ENCODE results near the gene ADA.

Gene ADA

GRCh38 chr20:44629542-44629941, 22.0 kb downstream of the ADA start (continued):
- TF ChIP-seq CSRNP3 (CRISPR knock-in tag; IDR thresholded peaks at IDR 0.05) (no peak), RARB (CRISPR knock-in tag; IDR thresholded peaks at IDR 0.05) (no peak), ISL1 (CRISPR knock-in tag; IDR thresholded peaks at IDR 0.05) (no peak)

DNA sequence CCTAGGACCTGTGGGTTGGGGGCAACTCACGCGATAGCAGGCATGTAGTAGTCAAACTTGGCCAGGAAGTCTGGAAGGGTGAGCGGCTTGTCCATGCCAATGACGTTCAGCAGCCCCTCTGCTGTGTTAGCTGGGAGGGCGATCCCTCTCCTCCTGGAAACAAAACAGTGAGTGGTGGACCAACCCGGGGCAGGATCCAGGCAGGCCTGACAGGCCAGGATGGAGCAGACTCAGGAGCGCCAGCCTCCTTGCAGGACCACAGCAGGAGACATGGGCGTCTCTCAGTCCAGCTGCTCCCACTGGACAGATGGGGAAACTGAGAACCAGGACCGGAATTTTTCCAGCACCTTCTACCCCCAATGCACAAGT, 22.5 kb downstream of the ADA start:
- ATAC-seq = no peak
- TF ChIP-seq ZC3H10 (CRISPR knock-in tag; IDR thresholded peaks at IDR 0.05) = no peak
- TF ChIP-seq ZFP3 (CRISPR knock-in tag; IDR thresholded peaks at IDR 0.05) = no peak
- no peak for TF ChIP-seq ZNF8 (CRISPR knock-in tag; IDR thresholded peaks at IDR 0.05)
- no peak for TF ChIP-seq PPARA (CRISPR knock-in tag; IDR thresholded peaks at IDR 0.05; ENCODE audit: borderline replicate concordance)
- TF ChIP-seq, protein P1, sequence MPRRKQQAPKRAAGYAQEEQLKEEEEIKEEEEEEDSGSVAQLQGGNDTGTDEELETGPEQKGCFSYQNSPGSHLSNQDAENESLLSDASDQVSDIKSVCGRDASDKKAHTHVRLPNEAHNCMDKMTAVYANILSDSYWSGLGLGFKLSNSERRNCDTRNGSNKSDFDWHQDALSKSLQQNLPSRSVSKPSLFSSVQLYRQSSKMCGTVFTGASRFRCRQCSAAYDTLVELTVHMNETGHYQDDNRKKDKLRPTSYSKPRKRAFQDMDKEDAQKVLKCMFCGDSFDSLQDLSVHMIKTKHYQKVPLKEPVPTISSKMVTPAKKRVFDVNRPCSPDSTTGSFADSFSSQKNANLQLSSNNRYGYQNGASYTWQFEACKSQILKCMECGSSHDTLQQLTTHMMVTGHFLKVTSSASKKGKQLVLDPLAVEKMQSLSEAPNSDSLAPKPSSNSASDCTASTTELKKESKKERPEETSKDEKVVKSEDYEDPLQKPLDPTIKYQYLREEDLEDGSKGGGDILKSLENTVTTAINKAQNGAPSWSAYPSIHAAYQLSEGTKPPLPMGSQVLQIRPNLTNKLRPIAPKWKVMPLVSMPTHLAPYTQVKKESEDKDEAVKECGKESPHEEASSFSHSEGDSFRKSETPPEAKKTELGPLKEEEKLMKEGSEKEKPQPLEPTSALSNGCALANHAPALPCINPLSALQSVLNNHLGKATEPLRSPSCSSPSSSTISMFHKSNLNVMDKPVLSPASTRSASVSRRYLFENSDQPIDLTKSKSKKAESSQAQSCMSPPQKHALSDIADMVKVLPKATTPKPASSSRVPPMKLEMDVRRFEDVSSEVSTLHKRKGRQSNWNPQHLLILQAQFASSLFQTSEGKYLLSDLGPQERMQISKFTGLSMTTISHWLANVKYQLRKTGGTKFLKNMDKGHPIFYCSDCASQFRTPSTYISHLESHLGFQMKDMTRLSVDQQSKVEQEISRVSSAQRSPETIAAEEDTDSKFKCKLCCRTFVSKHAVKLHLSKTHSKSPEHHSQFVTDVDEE (CRISPR knock-in tag; IDR thresholded peaks at IDR 0.05) = no peak
- no peak for TF ChIP-seq ZFP30 (CRISPR knock-in tag; IDR thresholded peaks at IDR 0.05)
- TF ChIP-seq, protein P2, sequence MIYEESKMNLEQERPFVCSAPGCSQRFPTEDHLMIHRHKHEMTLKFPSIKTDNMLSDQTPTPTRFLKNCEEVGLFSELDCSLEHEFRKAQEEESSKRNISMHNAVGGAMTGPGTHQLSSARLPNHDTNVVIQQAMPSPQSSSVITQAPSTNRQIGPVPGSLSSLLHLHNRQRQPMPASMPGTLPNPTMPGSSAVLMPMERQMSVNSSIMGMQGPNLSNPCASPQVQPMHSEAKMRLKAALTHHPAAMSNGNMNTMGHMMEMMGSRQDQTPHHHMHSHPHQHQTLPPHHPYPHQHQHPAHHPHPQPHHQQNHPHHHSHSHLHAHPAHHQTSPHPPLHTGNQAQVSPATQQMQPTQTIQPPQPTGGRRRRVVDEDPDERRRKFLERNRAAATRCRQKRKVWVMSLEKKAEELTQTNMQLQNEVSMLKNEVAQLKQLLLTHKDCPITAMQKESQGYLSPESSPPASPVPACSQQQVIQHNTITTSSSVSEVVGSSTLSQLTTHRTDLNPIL (CRISPR knock-in tag; IDR thresholded peaks at IDR 0.05; ENCODE audit: low read depth) = no peak
- TF ChIP-seq, protein P3, sequence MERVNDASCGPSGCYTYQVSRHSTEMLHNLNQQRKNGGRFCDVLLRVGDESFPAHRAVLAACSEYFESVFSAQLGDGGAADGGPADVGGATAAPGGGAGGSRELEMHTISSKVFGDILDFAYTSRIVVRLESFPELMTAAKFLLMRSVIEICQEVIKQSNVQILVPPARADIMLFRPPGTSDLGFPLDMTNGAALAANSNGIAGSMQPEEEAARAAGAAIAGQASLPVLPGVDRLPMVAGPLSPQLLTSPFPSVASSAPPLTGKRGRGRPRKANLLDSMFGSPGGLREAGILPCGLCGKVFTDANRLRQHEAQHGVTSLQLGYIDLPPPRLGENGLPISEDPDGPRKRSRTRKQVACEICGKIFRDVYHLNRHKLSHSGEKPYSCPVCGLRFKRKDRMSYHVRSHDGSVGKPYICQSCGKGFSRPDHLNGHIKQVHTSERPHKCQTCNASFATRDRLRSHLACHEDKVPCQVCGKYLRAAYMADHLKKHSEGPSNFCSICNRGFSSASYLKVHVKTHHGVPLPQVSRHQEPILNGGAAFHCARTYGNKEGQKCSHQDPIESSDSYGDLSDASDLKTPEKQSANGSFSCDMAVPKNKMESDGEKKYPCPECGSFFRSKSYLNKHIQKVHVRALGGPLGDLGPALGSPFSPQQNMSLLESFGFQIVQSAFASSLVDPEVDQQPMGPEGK (CRISPR knock-in tag; IDR thresholded peaks at IDR 0.05; ENCODE audit: borderline replicate concordance) = no peak
- no peak for TF ChIP-seq RARB (CRISPR knock-in tag; IDR thresholded peaks at IDR 0.05)
- no peak for TF ChIP-seq BACH2 (CRISPR knock-in tag; IDR thresholded peaks at IDR 0.05; ENCODE audit: borderline replicate concordance)

DNA sequence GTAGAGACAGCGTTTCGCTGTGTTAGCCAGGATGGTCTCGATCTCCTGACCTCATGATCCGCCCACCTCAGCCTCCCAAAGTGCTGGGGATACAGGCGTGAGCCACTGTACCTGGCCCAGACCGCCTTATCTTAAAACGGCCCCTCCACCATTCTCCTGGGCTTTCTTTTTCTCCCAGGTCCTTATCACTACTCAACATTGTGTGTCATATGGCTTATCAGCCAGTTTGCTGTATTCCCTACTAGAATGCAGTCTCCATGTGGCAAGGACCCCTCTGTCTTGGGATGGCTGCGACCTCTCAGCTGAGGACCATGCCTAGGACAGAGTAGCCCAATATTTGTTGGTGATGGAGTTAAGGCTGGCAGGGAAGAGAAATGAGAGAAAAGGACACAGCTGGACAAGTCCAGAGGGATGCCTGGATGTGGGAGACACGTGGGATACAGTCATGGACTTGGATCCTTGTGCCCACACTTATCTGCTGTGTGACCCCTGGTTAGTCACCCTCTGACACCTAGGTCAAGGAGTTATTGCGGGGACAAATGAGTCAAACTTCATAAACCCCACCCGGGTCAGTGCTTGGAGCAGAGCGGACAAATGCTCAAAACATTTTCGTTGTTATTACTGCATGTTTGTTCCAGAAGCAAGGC, 24.0 kb downstream of the ADA start:
- ATAC-seq = no peak

DNA sequence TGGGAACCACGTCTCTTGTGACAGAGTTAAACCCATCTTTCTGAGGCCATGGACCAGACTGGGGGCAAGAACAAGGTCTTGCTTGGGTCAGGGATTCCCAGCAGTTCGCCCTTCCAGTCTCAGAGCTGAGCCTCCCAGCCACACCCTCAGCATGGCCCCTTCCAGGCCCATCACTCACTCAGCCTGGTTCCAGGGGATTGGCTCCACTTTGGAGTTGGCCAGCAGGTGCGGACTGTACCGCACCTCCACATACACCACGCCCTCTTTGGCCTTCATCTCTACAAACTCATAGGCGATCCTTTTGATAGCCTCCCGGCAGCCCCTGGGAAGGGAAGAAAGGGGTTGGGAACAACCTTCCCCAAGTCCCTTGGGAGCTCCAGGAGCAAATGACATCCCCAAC, 25.2 kb downstream of the ADA start:
- TF ChIP-seq ARNTL (CRISPR knock-in tag; IDR thresholded peaks at IDR 0.05; ENCODE audit: borderline replicate concordance, low read depth) = no peak
- TF ChIP-seq, protein P3 (CRISPR knock-in tag; IDR thresholded peaks at IDR 0.05; ENCODE audit: borderline replicate concordance) = no peak
- TF ChIP-seq, protein P1 (CRISPR knock-in tag; IDR thresholded peaks at IDR 0.05) = no peak
- TF ChIP-seq ZC3H10 (CRISPR knock-in tag; IDR thresholded peaks at IDR 0.05) = no peak
- ATAC-seq = no peak

More for the DNA sequence above, 24.0 kb downstream of the ADA start:
- TF ChIP-seq TOX (CRISPR knock-in tag; IDR thresholded peaks at IDR 0.05; ENCODE audit: borderline replicate concordance) (no peak), CSDC2 (CRISPR knock-in tag; IDR thresholded peaks at IDR 0.05) (no peak)

Measured in SK-N-SH treated with all-trans-retinoic acid at 6 μM for 48 hours (cell line).